Measurements from ENCODE around the gene PDZD4.

The PDZD4 gene

GRCh38 chrX:153816831-153817690, 13.3 kb downstream of the PDZD4 start:
- no peak for DNase-seq (ENCODE audit: low spot score)
- ChIA-PET CTCF (no interaction called here), POLR2A (ENCODE audit: low non-redundant PET) (no interaction called here)
- TF ChIP-seq CTCF (conservative IDR thresholded peaks at IDR 0.05; ENCODE audit: low read depth): no peak
- no peak overlapping the region for H3K27ac ChIP-seq

GRCh38 chrX:153814591-153815315, 15.6 kb downstream of the PDZD4 start:
- no peak for DNase-seq (ENCODE audit: low spot score)
- POLR2A ChIA-PET (ENCODE audit: low non-redundant PET): no interaction called here
- H3K27ac ChIP-seq: no peak overlapping the region
- CTCF ChIA-PET: no interaction called here
- no peak for TF ChIP-seq CTCF (conservative IDR thresholded peaks at IDR 0.05; ENCODE audit: low read depth)

GRCh38 chrX:153813161-153813560, 17.2 kb downstream of the PDZD4 start:
- CTCF ChIA-PET: no interaction called here
- H3K27ac ChIP-seq: no peak overlapping the region
- no peak for DNase-seq (ENCODE audit: low spot score)
- no peak for TF ChIP-seq CTCF (conservative IDR thresholded peaks at IDR 0.05; ENCODE audit: low read depth)
- POLR2A ChIA-PET (ENCODE audit: low non-redundant PET): no interaction called here

- no peak for DNase-seq (ENCODE audit: low spot score)
- ChIA-PET CTCF (no interaction called here), POLR2A (ENCODE audit: low non-redundant PET) (no interaction called here)
- no peak for TF ChIP-seq CTCF (conservative IDR thresholded peaks at IDR 0.05; ENCODE audit: low read depth)
- H3K27ac ChIP-seq: no peak overlapping the region
Measured at GRCh38 chrX:153812220-153812619, 18.1 kb downstream of the PDZD4 start.

- ChIA-PET POLR2A (ENCODE audit: low non-redundant PET) (no interaction called here), CTCF (no interaction called here)
- DNase-seq (ENCODE audit: low spot score): no peak
- TF ChIP-seq CTCF (conservative IDR thresholded peaks at IDR 0.05; ENCODE audit: low read depth): no peak
- no peak overlapping the region for H3K27ac ChIP-seq
Measured at GRCh38 chrX:153807976-153808375, 22.4 kb downstream of the PDZD4 start.

- no peak for DNase-seq (ENCODE audit: low spot score)
- H3K27ac ChIP-seq: peak overlapping the region; percentile 25
- CTCF ChIA-PET: interaction anchor here (1.2 kb wide), 1 partner anchor 77 kb away, joined by 6 read pairs; no protein-coding TSS in a partner anchor
- no peak for TF ChIP-seq CTCF (conservative IDR thresholded peaks at IDR 0.05; ENCODE audit: low read depth)
- POLR2A ChIA-PET (ENCODE audit: low non-redundant PET): no interaction called here
Measured at GRCh38 chrX:153806999-153807575, 23.3 kb downstream of the PDZD4 start.

Measured in RWPE1 (cell line).